NCI-H2107 (cell line): Measurements from ENCODE around the gene FBN3.
"Not testable (repeated sequence)": the region's sequence is repeated elsewhere in the genome, so short reads cannot be mapped to it uniquely, and the experiment has no call there.

Experiments
- DNase-seq: peaks from one replicate; lab custom pipeline; 2025; lab: John Stamatoyannopoulos, UW

FBN3 gene

DNA sequence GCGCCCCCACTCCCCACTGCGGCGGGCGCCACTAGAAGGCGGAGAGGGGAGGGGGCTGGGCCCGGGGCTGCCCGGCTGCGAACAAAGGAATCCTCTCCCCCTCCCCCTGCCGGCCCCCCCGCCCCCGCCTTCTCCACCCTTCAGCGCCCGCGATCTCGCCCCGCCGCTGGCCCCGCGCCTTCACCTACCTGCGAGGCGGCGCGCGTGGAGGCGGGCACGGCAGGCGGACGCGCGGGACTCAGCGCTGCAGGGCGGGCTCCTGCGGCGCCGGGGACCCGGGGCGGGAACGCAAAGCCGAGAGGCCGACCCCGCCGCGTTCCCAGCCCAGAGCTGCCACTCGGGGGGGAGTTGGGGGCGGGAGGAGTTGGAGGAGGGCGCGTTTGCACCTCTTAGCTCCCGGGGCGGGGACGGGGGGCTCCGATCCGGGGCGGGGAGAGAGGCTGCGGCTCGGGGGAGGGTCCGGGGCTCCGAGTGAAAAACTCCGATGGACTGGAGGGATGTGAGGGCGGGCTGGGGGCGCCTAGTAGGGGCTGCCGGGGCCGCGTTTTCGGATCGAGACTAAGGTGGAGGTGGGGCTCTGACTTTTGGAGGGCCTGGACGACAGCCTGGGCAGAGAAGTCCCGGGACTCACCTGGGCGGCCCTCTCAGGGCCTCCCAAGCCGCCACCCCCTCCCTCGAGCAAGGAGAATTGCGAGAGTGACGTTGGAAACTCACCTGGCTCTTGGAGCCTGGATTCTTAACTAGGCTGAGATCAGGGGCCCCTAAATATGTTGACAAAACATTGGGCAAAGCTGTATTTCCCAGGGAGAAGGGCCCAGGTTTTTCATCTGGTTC, at the start of gene FBN3:
FBN3 (minus strand) TSS at position 332 of the 834 bp plus-strand sequence. CDS start 2,112 bp downstream, outside the sequence.
- DNase-seq = no peak

DNA sequence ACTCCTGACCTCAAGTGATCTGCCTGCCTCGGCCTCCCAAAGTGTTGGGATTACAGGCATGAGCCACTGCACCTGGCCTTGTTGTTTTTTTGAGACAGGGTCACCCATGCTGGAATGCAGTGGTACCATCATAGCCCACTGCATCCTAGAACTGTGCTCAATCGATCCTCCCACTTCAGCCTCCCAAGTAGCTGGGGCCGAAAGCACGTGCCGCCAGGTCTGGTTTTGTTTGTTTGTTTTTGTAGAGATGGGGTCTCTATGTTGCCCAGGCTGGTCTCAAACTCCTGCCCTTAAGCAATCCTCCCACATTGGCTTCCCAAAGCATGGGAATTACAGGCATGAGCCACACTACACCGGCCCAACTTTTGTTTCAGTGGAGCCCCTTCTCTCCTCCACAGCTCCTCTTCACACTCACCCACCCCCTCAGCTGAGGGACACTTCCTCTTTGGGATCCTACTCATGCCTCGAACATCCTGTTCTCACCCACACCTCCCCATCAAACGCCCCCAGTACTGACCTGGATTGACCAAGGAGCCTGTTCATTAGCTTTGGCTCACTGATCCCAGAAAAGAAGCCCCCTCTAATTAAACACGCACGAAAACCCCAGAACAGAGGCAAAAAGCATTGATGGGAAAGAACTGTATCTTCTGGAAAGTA, 47.0 kb upstream of the FBN3 start:
- DNase-seq = no peak

DNA sequence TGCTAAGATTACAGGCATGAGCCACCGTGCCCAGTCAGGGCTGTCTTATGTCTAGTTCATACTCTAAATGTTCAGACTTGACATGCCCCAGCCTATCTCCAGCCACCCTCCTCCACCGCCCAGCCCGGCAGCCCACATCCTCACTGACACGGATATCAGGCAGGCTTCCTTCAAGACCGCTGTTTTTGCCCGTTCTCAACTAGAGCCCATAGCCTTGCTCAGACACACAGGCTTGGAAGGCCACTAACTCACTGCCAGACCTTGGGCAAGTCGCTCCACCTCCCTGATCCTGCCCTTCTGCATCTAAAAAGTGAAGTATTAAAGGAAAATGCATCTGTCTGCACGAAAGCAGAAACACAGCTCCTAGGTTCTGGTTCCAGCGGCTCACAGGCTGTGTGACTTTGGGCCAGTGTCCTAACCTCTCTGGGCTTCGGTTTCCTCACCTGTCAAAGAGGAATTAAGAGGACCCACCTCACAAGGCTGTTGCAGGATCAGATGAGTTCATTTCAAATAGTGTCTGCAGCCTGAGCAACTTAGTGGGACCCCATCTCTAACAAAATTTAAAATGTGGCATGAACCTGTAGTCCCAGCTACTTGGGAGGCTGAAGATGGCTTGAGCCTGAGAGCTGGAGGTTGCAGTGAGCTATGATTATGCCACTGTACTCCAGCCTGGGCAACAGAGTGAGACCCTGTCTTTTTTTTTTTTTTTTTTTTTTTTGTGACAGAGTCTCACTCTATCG, 45.3 kb upstream of the FBN3 start:
- DNase-seq = no peak

DNA sequence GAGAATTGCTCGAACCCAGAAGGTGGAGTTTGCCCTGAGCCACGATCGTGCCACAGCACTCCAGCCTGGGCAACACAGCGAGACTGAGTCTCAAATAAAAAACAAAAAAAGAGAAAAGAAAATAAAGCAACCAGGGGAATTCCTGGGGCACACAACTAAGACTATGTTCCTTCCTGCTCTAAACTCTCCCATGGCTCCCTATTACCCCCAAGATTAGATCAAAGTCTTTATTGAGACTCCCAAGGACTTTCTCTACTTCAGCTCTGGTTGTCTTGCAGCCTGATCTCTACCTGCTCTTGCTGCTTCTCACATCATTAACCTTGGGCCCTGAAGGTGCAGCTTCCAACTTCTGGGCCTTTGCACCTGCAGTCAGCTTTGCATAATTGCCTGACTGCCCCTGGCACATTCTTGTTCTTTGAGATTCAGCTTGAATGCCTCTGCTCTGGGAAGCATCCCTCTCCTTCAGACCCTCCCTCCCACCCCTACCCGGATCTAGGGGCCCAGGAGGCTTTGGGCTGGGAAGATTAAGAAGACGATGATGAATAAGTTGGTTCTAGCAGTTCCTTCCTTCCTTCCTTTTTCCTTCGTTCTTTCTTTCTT, 42.9 kb upstream of the FBN3 start:
- no peak for DNase-seq

DNA sequence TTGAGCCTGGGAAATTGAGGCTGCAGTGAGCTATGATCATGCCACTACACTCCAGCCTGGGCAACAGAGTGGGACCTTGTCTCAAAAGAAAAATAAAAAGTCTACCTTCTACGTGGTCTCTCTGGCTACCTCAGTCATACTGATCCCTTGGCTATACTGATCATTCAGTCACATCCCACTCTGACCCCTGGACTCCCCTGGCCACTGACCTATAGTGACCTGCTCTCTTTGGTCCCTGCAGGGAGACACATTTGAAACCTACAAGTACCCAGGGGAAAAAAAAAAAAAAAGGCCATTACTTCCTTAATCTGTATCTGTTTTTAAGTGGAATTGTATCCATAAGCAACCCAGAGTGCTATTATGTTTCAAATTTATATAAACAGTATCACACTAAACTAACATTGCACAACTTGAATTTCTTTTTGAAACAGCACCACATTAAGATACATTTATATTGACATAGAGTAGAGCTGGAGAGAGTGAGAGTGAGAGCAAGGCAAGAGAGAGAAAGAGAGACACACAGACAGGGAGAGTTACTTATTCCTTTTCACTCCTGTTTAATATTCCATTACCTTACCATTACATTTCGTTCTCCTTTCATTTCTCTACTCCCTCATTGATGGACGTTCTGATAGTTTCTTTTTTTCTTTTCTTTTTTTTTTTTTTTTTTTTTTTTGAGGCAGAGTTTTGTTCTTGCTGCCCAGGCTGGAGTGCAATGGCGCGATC, 36.1 kb upstream of the FBN3 start:
- no peak for DNase-seq

DNA sequence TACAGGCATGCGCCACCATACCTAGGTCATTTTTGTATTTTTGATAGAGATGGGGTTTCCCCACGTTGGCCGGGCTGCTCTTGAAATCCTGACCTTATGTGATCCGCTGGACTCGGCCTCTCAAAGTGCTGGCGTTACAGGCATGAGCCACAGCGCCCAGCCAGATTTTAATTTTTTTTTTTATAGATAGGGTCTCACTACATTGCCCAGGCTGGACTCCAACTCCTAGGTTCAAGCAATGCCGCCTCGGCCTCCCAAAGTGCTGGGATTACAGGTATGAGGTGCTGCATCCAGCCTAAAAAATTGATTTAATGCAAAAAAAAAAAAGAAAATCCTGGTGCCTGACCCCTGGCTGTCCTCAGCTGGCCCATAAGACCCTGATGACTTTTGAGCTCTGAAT, 34.9 kb upstream of the FBN3 start:
- DNase-seq = no peak

DNA sequence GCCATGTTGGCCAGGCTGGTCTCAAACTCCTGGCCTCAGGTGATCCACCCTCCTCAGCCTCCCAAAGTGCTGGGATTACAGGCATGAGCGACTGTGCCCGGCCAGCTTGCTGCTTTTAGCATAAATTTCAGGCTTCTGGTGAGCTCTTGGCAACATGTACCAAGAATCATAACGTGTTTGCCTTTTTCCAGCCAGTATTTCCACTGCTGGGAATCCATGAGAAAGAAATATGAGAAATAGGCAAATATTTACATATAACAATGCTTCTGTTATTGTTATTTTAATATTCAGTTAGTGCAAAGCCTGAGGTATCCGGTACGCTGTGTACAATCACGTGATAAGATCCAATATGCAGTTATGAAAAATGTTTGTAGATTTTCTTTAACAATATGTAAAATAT, 30.6 kb upstream of the FBN3 start:
- no peak for DNase-seq

DNA sequence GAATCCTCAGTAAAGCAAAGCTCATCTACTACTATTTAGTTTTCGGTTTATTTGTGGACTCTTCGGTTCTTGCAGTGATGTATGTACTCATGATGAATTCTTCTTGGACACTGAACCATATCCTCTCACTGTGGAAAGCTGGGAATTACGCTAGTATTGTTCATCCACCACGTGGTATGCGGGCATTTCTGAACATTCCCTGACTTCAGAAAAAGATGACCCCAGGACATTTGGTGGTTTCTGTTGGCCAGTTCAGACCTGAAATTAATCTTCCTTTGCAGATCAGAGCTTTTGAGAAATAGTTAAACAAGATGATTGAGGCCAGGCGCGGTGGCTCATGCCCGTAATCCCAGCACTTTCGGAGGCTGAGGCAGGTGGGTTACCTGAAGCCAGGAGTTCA, 25.3 kb upstream of the FBN3 start:
- DNase-seq = no peak

DNA sequence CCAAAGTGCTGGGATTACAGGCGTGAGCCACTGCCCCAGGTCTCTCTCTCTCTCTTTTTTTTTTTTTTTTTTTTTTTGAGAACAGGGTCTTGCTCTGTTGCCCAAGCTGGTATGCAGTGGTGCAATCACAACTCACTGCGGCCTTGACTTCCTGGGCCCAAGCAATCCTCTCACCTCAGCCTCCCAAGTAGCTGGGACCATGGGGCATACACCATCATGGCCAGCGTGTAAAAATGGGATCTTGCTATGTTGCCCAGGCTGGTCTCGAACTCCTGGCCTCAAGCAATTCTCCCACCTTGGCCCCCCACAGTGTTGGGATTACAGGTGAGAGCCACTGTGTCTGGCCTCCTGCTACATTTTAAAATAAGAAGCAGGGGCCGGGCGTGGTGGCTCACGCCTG, 19.1 kb upstream of the FBN3 start:
- DNase-seq = no peak

DNA sequence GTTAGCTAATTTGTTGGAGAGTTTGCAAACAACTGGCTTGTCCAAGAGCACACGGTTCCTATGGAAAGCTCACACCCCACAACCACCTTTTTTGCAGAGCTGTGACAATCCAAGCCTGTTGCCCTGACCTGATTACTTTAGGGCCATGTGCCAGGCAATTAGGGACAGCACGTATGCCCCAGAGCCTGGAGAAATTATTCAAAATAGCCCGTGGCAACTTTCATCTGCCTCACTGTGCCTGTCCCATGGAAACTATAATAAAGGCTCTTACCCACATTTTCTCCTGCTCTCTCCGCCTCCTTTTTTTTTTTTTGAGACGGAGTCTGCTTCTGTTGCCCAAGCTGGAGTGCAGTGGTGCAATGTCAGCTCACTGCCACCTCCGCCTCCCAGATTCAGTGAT, 18.6 kb upstream of the FBN3 start:
- DNase-seq = no peak

DNA sequence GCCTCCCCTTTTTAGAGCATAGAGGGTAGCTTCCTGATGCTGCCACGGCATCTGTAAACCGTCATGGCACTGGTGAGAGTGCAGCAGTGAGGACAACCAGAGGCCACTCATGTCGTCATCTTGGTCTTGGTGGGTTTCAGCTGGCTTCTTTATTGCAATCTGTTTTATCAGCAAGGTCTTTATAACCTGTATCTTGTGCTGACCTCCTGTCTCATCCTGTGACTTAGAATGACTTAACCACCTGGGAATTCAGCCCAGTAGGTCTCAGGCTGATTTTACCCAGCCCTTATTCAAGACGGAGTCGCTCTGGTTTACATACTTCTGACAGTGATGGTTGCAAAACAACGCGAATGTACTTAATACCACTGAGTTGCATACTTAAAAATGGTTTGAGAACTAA, 14.4 kb upstream of the FBN3 start:
- DNase-seq = no peak

DNA sequence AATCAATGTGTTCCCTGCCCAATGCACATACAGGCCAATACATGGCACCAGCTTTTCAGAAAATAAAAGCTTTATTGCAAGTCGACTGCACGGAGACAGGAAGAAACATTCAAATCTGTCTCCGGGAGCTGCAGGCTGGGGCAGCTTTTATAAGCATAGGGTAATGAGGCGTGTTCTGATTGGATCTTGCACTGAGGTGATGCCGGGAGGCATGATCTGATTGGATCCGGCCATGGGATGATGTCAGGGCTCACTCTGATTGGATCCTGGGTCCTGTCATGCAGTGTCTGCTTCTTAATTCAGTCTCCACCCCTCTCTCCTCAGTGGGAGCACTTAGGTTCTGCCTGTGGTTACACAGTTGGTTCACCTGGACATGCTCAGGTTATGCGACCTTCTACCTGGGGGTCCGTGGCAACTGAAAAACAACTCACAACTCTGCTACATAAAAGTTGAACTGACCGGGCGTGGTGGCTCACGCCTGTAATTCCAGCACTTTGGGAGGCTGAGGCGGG, 11.8 kb upstream of the FBN3 start:
- peak; percentile 62 for DNase-seq

DNA sequence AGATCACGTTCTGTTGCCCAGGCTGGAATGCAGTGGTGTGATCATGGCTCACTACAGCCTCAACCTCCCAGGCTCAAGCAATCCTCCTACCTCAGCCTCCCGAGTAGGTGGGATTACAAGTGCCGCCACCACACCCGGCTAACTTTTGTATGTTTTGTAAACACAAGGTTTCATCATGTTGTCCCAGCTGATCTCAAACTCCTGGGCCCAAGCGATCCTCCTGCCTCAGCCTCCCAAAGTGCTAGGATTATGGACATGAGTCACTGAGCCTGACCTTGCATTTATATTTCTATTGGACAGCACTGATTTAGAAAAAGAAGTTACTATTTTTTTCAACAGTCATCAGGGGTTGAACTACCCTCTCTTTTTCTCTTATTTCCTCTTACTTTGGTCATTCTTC, 9.9 kb upstream of the FBN3 start:
- not testable (repeated sequence) for DNase-seq

DNA sequence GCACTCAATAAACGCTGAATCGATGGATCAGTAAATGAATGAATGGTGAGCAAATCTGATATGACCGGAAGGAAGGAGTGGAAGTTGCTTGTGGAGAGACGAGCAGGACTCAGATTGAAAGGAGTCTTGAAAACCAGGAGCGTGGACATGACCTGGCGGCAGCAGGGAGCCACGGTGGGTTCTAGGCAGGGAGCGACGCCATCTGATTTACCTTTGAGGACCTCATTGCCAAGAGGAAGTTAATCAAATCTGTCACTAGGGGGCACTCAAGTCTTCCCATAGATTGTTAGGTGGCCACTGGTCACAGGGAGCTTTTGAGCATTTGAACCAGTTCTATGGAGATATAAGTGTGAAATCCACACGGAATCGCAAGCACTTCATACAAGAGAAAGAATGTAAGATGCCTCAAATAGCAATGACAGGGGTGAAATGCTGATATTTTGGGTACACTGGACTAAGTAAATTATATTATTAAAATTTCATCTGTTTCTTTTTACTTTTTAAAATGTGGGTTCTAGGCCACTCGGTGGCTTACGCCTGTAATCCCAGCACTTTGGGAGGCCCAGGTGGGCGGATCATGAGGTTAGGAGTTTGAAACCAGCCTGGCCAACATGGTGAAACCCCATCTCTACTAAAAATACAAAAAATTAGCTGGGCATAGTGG, 9.2 kb upstream of the FBN3 start:
- DNase-seq = peak; percentile 77

DNA sequence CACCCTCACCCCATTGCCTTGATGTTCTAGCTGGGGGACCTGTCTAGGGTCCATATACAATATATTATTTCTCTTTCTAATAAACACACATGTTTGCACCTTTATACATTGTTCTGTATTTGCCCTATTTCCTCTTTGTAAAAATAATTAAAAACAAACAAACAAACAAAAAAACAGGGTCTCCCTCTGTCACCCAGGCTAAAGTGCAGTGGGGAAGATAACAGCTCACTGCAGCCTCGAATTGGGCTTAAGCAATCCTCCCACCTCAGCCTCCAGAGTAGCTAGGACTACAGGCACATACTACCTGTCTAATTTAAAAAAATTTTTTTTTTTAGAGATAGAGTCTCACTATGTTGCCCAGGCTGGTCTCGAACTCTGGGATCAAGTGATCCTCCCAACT, 5.9 kb upstream of the FBN3 start:
- no peak for DNase-seq

DNA sequence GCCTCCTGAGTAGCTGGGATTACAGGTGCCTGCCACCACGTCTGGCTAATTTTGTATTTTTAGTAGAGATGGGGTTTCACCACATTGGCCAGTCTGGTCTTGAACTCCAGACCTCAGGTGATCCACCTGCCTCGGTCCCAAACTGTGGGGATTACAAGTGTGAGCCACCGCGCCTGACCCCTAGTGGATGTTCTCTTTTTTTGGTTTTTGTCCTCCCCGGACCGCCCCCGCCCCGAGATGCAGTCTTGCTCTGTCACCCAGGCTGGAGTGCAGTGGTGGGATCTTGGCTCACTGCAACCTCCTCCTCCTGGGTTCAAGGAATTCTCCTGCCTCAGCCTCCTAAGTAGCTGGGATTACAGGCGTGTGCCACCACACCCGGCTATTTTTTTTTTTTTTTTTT, 4.6 kb upstream of the FBN3 start:
- DNase-seq = not testable (repeated sequence)

DNA sequence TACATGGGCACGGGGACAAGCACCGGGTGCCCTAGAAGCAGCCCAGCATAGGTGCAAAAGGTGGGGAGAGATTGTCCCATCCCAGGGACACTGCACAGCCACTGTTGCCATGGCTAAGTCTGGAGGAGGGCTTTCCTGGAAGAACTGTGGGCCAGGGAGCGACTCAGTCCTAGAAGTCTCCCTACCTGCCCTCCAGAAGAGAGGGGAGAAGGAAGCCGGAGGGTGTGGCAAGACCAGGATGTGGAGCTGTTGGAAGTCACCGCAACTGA, 2.3 kb upstream of the FBN3 start:
- DNase-seq = no peak

DNA sequence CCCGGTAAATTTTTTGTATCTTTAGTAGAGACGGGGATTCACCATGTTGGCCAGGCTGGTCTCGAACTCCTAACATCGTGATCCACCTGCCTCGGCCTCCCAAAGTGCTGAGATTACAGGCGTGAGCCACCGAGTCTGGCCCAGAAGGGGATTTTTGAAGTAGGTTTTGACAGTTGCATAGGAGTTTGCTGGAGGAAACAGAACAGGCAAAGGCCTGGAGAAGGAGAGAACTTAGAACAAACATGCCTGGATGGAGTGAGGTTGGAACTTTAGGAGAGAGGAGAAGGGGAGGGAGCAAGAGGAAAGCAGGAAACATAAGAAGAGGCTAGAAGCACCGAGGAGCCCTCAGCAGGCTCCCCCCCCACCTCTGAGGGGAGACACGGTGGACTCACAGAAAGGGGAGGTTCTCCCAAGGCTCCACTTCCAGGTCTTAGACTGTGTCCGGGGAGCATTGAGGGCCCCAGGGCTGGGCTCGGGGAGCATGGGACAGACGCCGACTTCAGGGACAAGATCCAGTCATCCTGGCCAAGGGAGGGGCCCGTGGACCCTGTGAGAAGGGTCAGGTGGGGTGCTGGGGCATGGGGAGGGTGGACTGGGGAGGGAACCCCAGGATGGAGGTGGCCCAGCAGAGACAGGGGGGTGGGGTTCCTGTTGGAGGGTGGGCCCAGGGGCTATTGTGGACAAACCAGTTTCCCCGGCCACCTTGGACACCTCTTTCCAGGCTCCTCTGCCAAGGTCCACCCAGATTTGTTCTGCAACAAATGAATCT, 1.8 kb upstream of the FBN3 start:
- DNase-seq = no peak

DNA sequence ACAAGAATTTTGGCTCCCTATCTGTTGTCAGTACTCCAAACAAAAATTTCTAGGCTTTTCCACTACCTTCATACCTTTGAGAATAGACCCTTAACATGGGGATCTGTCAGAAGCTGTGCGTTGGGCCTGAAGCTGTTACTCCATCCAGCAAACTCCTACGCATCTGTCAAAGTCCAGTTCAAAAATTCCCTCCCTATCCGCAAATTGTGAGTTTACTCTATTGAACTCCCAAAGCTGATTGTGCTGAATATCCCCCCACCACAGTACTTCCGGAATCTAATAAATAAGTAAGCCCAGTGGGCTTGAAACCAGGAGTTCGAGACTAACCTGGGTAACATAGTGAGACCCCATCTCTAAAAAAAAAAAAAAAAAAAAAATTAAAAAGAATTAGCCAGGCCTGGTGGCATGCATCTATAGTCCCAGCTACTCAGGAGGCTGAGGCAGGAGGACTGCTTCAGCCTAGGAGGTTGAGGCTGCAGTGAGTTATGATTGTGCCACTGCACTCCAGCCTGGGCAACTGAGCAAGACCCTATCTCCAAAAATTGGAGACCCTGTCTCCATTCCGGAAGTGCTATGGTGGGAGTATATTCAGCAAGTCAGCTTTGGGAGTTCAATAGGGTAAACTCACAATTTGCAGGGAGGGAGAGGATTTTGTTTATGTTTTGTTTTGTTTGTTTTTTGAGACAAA, 930 bp upstream of the FBN3 start:
- no peak for DNase-seq
